IMR-90 (cell line): ENCODE results near the gene SLC22A12. TPM values are rescaled to one million over a fixed set of nuclear protein-coding genes. Genes with fewer than 3 reads are reported as not detected.

Source experiments
- ATAC-seq: fragments of 200-7000 bp; cut with Tn5 transposase; 2 replicates; pipeline ENCODE4 v1.9.1; 2020; ENCODE audit warnings: low read depth, mild to moderate bottlenecking, moderate library complexity
- BruUV-seq: library from RNA; stranded (reverse); fragments of 400-500 nt; replicated peaks from 2 replicates; lab custom pipeline; 2021; lab: Mats Ljungman, UMichigan
- CTCF ChIA-PET: fragments of 300-600 bp; formaldehyde crosslinking; extraction: SDS; loops from one replicate; lab custom pipeline; 2021; ENCODE audit warnings: antibody characterized with exemption; lab: Yijun Ruan, JAX
- POLR2A ChIA-PET: fragments of 300-600 bp; sonication (Branson Sonifier 250); formaldehyde crosslinking; loops from one replicate; lab custom pipeline; 2022; ENCODE audit warnings: antibody characterized with exemption; ENCODE audit not compliant: unreplicated experiment; lab: Charles Lee
- DNase-seq: peaks from one replicate; pipeline ENCODE4 v3.0.0; 2013
- H2AFZ ChIP-seq: replicated peaks from 2 replicates; pipeline ENCODE3; 2013; ENCODE audit warnings: low read length, mild to moderate bottlenecking; ENCODE audit not compliant: poor library complexity
- H2AK5ac ChIP-seq: 2 replicates; pipeline ENCODE4 v1.6.1; 2013; ENCODE audit warnings: low read depth, low read length, inconsistent platforms
- H2AK9ac ChIP-seq: replicated peaks from 2 replicates; pipeline ENCODE3; 2013; ENCODE audit warnings: mild to moderate bottlenecking, low read depth, low read length, moderate library complexity; ENCODE audit not compliant: poor library complexity
- H2BK120ac ChIP-seq: 2 replicates; pipeline ENCODE4 v1.6.1; 2013; ENCODE audit warnings: low read depth, low read length, inconsistent platforms
- H2BK15ac ChIP-seq: 3 replicates; pipeline ENCODE4 v1.6.1; 2013; ENCODE audit warnings: low read depth, low read length, inconsistent platforms
- H2BK20ac ChIP-seq: 2 replicates; pipeline ENCODE4 v1.6.1; 2013; ENCODE audit warnings: low read depth, mild to moderate bottlenecking, inconsistent platforms, low read length, moderate library complexity
- H2BK5ac ChIP-seq: 2 replicates; pipeline ENCODE4 v1.6.1; 2013; ENCODE audit warnings: mild to moderate bottlenecking, low read depth, low read length, inconsistent platforms; ENCODE audit not compliant: poor library complexity, severe bottlenecking
- H3K14ac ChIP-seq: replicated peaks from 2 replicates; pipeline ENCODE4 v1.6.1; 2013; ENCODE audit warnings: low read depth, low read length, inconsistent platforms
- H3K18ac ChIP-seq: 2 replicates; pipeline ENCODE4 v1.6.1; 2013; ENCODE audit warnings: low read depth, low read length, control low read depth
- H3K23ac ChIP-seq: 2 replicates; pipeline ENCODE4 v1.6.1; 2013; ENCODE audit warnings: low read depth, low read length, inconsistent platforms
- H3K27ac ChIP-seq: 2 replicates; pipeline ENCODE4 v1.5.1; 2013; ENCODE audit warnings: mild to moderate bottlenecking, control low read depth, low read length; ENCODE audit not compliant: insufficient read depth
- H3K27me3 ChIP-seq: 2 replicates; pipeline ENCODE4 v1.6.1; 2013; ENCODE audit warnings: low read length; ENCODE audit not compliant: control insufficient read depth, insufficient read depth
- H3K36me3 ChIP-seq: 2 replicates; pipeline ENCODE4 v1.6.1; 2013; ENCODE audit warnings: low read length, mixed read lengths; ENCODE audit not compliant: control insufficient read depth, insufficient read depth
- H3K4ac ChIP-seq: 2 replicates; pipeline ENCODE4 v1.6.1; 2013; ENCODE audit warnings: low read depth, low read length, inconsistent platforms
- H3K4me1 ChIP-seq: 2 replicates; pipeline ENCODE4 v1.6.1; 2013; ENCODE audit warnings: low read length, mixed read lengths; ENCODE audit not compliant: control insufficient read depth, insufficient read depth
- H3K4me2 ChIP-seq: 2 replicates; pipeline ENCODE4 v1.6.1; 2013; ENCODE audit warnings: low read depth, mild to moderate bottlenecking, control low read depth, low read length, moderate library complexity
- H3K4me3 ChIP-seq: 2 replicates; pipeline ENCODE4 v1.5.1; 2013; ENCODE audit warnings: low read depth, mild to moderate bottlenecking, control low read depth, low read length, moderate library complexity; ENCODE audit not compliant: insufficient read depth
- H3K56ac ChIP-seq: 2 replicates; pipeline ENCODE4 v1.6.1; 2013; ENCODE audit warnings: low read length, inconsistent platforms; ENCODE audit not compliant: insufficient read depth; ENCODE audit errors: extremely low read depth
- H3K79me1 ChIP-seq, 2 experiments: 2 replicates each; pipeline ENCODE4 v1.6.1; 2013; ENCODE audit warnings: low read length in 2 of 2, inconsistent platforms in 1 of 2, low read depth in 1 of 2
- H3K9ac ChIP-seq: 2 replicates; pipeline ENCODE4 v1.6.1; 2013; ENCODE audit warnings: low read depth, low read length, control low read depth
- H3K9me1 ChIP-seq: 2 replicates; pipeline ENCODE4 v1.6.1; 2013; ENCODE audit warnings: low read length, inconsistent platforms; ENCODE audit not compliant: insufficient read depth
- H3K9me3 ChIP-seq: 2 replicates; pipeline ENCODE4 v1.6.1; 2013; ENCODE audit warnings: low read length; ENCODE audit not compliant: control insufficient read depth, insufficient read depth
- H4K20me1 ChIP-seq: 2 replicates; pipeline ENCODE4 v1.6.1; 2013; ENCODE audit warnings: low read length, inconsistent platforms; ENCODE audit not compliant: insufficient read depth
- H4K5ac ChIP-seq: 2 replicates; pipeline ENCODE4 v1.6.1; 2013; ENCODE audit warnings: mild to moderate bottlenecking, low read depth, low read length, control low read depth
- H4K8ac ChIP-seq, 2 experiments: 2 replicates each; pipeline ENCODE4 v1.6.1; 2013; ENCODE audit warnings: low read depth in 2 of 2, low read length in 2 of 2, control low read depth in 1 of 2, inconsistent platforms in 1 of 2
- H4K91ac ChIP-seq: 2 replicates; pipeline ENCODE4 v1.6.1; 2013; ENCODE audit warnings: low read depth, low read length, inconsistent platforms; ENCODE audit not compliant: insufficient read depth
- BHLHE40 ChIP-seq: fragments of 150-350 bp; IDR thresholded peaks from 2 replicates; pipeline ENCODE4 v1.6.1; 2016; ENCODE audit warnings: mild to moderate bottlenecking, low read depth, low read length
- CEBPB ChIP-seq: IDR thresholded peaks from 2 replicates; pipeline ENCODE4 v1.6.1; 2012; ENCODE audit warnings: low read depth, low read length, improper control_type of control experiment
- CHD1 ChIP-seq: IDR thresholded peaks from 2 replicates; pipeline ENCODE4 v1.6.1; 2012; ENCODE audit warnings: low read depth, low read length, improper control_type of control experiment
- CTCF ChIP-seq: conservative IDR thresholded peaks from 2 replicates; pipeline ENCODE4 v1.5.1; 2012; ENCODE audit warnings: mild to moderate bottlenecking, low read depth, low read length, improper control_type of control experiment
- ELK1 ChIP-seq: fragments of 150-350 bp; IDR thresholded peaks from 2 replicates; pipeline ENCODE4 v1.6.1; 2016; ENCODE audit warnings: low read depth, mild to moderate bottlenecking, low read length, moderate library complexity, borderline replicate concordance
- FOS ChIP-seq: fragments of 150-350 bp; IDR thresholded peaks from 2 replicates; pipeline ENCODE4 v1.6.1; 2016; ENCODE audit warnings: low read depth, low read length
- MAFK ChIP-seq: IDR thresholded peaks from 2 replicates; pipeline ENCODE4 v1.6.1; 2012; ENCODE audit warnings: low read depth, low read length, improper control_type of control experiment
- MAZ ChIP-seq: IDR thresholded peaks from 2 replicates; pipeline ENCODE4 v1.6.1; 2012; ENCODE audit warnings: low read depth, mild to moderate bottlenecking, low read length, improper control_type of control experiment, moderate library complexity, borderline replicate concordance
- MXI1 ChIP-seq: IDR thresholded peaks from 2 replicates; pipeline ENCODE4 v1.6.1; 2012; ENCODE audit warnings: low read depth, mild to moderate bottlenecking, low read length, moderate library complexity, borderline replicate concordance
- NFE2L2 ChIP-seq: fragments of 150-350 bp; IDR thresholded peaks from 2 replicates; pipeline ENCODE4 v1.6.1; 2016; ENCODE audit warnings: low read depth, mild to moderate bottlenecking, low read length
- POLR2A ChIP-seq: IDR thresholded peaks from 2 replicates; pipeline ENCODE4 v1.6.1; 2012; ENCODE audit warnings: mild to moderate bottlenecking, low read depth, low read length
- RAD21 ChIP-seq: IDR thresholded peaks from 2 replicates; pipeline ENCODE4 v1.6.1; 2012; ENCODE audit warnings: low read length, improper control_type of control experiment
- RCOR1 ChIP-seq: IDR thresholded peaks from 2 replicates; pipeline ENCODE4 v1.6.1; 2012; ENCODE audit warnings: mild to moderate bottlenecking, low read length, improper control_type of control experiment; ENCODE audit not compliant: insufficient replicate concordance
- RFX5 ChIP-seq: IDR thresholded peaks from 2 replicates; pipeline ENCODE4 v1.8.0; 2012; ENCODE audit warnings: low read depth, mild to moderate bottlenecking, low read length, moderate library complexity
- SMC3 ChIP-seq: fragments of 150-350 bp; IDR thresholded peaks from 2 replicates; pipeline ENCODE4 v1.6.1; 2016; ENCODE audit warnings: low read depth, mild to moderate bottlenecking, antibody characterized with exemption, low read length, moderate library complexity
- USF2 ChIP-seq: fragments of 150-350 bp; IDR thresholded peaks from 2 replicates; pipeline ENCODE4 v1.6.1; 2017; ENCODE audit warnings: mild to moderate bottlenecking, antibody characterized with exemption, low read length, low read depth
- WGBS, 2 experiments: methylation state at CpG; one replicate each; pipeline versions ENCODE4 v1.1.5 to v1.1.7; 2013; ENCODE audit warnings: missing lambda C conversion rate in 2 of 2; ENCODE audit not compliant: insufficient read length in 1 of 2; ENCODE audit errors: extremely low coverage in 2 of 2; 5-methylcytosine and 5-hydroxymethylcytosine counted together
- dilution Hi-C: fragments of 300-500 bp; cut with HindIII; formaldehyde crosslinking; loops from one replicate; pipeline ENCODE4 v1.14.3; 2018; ENCODE audit warnings: low sequenced_read_pairs; ENCODE audit not compliant: unreplicated experiment
- in situ Hi-C: fragments of 300-500 bp; cut with MboI; formaldehyde crosslinking; loops from 3 replicates; pipeline ENCODE4 v1.14.3; 2019; ENCODE audit warnings: low sequenced_read_pairs, inconsistent platforms, mixed read lengths
- intact Hi-C: fragments of 100-400 bp; cut with micrococcal nuclease; formaldehyde crosslinking; loops from 2 replicates; pipeline ENCODE4 v1.10.0; 2022
- polyA plus RNA-seq, 3 experiments: library from polyadenylated mRNA; depleted of rRNA; stranded (reverse); fragments of >200 nt; gene quantifications; 2 replicates each; pipeline ENCODE4 v1.2.3, GENCODE V29; 2012; ENCODE audit warnings: low replicate concordance in 1 of 3
- total RNA-seq: library from RNA; depleted of rRNA; stranded (reverse); fragments of >200 nt; gene quantifications from 2 replicates; pipeline ENCODE4 v1.2.3, GENCODE V29; 2012

The SLC22A12 gene
- total and polyA plus RNA-seq, 2 of the 4 experiments (the other 2 are of a cell fraction) = not detected

GRCh38 chr11:64580412-64580811, 10.6 kb upstream of the SLC22A12 start:
- no peak overlapping the region for H2AFZ ChIP-seq
- H3K14ac ChIP-seq = no peak overlapping the region
- no peak overlapping the region for H3K56ac ChIP-seq
- no peak for TF ChIP-seq MXI1
- no peak for TF ChIP-seq POLR2A
- no peak for TF ChIP-seq CHD1
- TF ChIP-seq RAD21 = no peak
- TF ChIP-seq RCOR1 = no peak
- TF ChIP-seq MAFK = no peak
- TF ChIP-seq NFE2L2 = no peak
- no peak for TF ChIP-seq RFX5
- no peak for TF ChIP-seq CEBPB
- no peak for TF ChIP-seq BHLHE40
- TF ChIP-seq SMC3 = no peak
- no peak for TF ChIP-seq ELK1
- TF ChIP-seq MAZ = no peak
- TF ChIP-seq CTCF = no peak
- no peak for TF ChIP-seq USF2
- no peak for TF ChIP-seq FOS
- no peak overlapping the region for H2AK9ac ChIP-seq
- 30% methylated on average over 2 of the region's 7 CpGs; no CpG with 5 or more reads in 1 of the 2 experiments for WGBS, 2 experiments
- H3K36me3 ChIP-seq = no peaks in the 10 kb centered on the region
- no peak overlapping the region for H4K91ac ChIP-seq
- no peak overlapping the region for H2AK5ac ChIP-seq
- no TSS peak for BruUV-seq
- no peak overlapping the region for H3K9ac ChIP-seq
- intact Hi-C loops (no loop called here), in situ Hi-C loops (no loop called here), dilution Hi-C loops (no loop called here)
- H3K27ac ChIP-seq = no peak overlapping the region
- H3K4ac ChIP-seq = no peak overlapping the region
- no peaks in the 10 kb centered on the region for H3K4me1 ChIP-seq
- ATAC-seq (no peak), DNase-seq (no peak)
- H3K79me1 ChIP-seq = no peaks in the 10 kb centered on the region
- no peak overlapping the region for H2BK5ac ChIP-seq
- H3K18ac ChIP-seq = no peak overlapping the region
- ChIA-PET CTCF (no interaction called here), POLR2A (no interaction called here)
- H3K4me2 ChIP-seq = no peak overlapping the region
- H4K5ac ChIP-seq = no peak overlapping the region
- H2BK20ac ChIP-seq = no peak overlapping the region
- no peak overlapping the region for H2BK15ac ChIP-seq
- no peak overlapping the region for H3K4me3 ChIP-seq
- no peak overlapping the region for H3K23ac ChIP-seq
- H3K27me3 ChIP-seq = peaks cover 39% of the 10 kb centered on the region
- H2BK120ac ChIP-seq = no peak overlapping the region
- H4K8ac ChIP-seq = no peak overlapping the region
- H3K9me1 ChIP-seq = peaks cover 3% of the 10 kb centered on the region; the same call in 1 of the 2 replicates
- H4K20me1 ChIP-seq = no peaks in the 10 kb centered on the region
- no peaks in the 10 kb centered on the region for H3K9me3 ChIP-seq
